ENCODE results near the gene RALGAPA1. TPM values are rescaled to one million over a fixed set of nuclear protein-coding genes. Genes with fewer than 3 reads are reported as not detected.

The RALGAPA1 gene
- total and polyA plus RNA-seq, 2 of the 13 experiments (the other 11 are each of a cell fraction or from before 2014, with no cell fraction given): 65.0 to 89.2 TPM

GRCh38 chr14:35661875-35662274, 147.2 kb downstream of the RALGAPA1 start (continued):
- TF ChIP-seq ZNF800 (CRISPR knock-in tag; IDR thresholded peaks at IDR 0.05) (no peak), PHF21A (CRISPR knock-in tag; IDR thresholded peaks at IDR 0.05) (no peak), HCFC1 (IDR thresholded peaks at IDR 0.05; ENCODE audit: low read depth, low read length) (no peak), ZNF780A (CRISPR knock-in tag; IDR thresholded peaks at IDR 0.05) (no peak), MIXL1 (CRISPR knock-in tag; IDR thresholded peaks at IDR 0.05) (peak; percentile 40; the same call in 1 of the 2 replicates), HOXA5 (CRISPR knock-in tag; IDR thresholded peaks at IDR 0.05) (no peak), TCF7L2 (IDR thresholded peaks at IDR 0.05; ENCODE audit: low read depth, low read length) (peak; percentile 62; the same call in 1 of the 2 replicates), CREB1 (IDR thresholded peaks at IDR 0.05) (no peak), CREB1 (CRISPR knock-in tag; IDR thresholded peaks at IDR 0.05) (peak; percentile 52; the same call in 1 of the 2 replicates), ZNF883 (CRISPR knock-in tag; IDR thresholded peaks at IDR 0.05; ENCODE audit: not compliant biosample characterization) (no peak), ZNF691 (CRISPR knock-in tag; IDR thresholded peaks at IDR 0.05; ENCODE audit: borderline replicate concordance, low read depth) (no peak), ZNF589 (CRISPR knock-in tag; conservative IDR thresholded peaks at IDR 0.05) (peak; percentile 69; the same call in 1 of the 2 replicates), DZIP1 (CRISPR knock-in tag; IDR thresholded peaks at IDR 0.05) (no peak), TEAD2 (CRISPR knock-in tag; IDR thresholded peaks at IDR 0.05) (no peak), TFE3 (CRISPR knock-in tag; IDR thresholded peaks at IDR 0.05) (0 out of 2 replicates have a peak, but pooled peaks have one; percentile 17), BHLHE40 (IDR thresholded peaks at IDR 0.05; ENCODE audit: low read length) (no peak), CEBPG (CRISPR knock-in tag; IDR thresholded peaks at IDR 0.05) (peak; percentile 92), NCOA1 (CRISPR knock-in tag; IDR thresholded peaks at IDR 0.05) (no peak), MEF2D (CRISPR knock-in tag; IDR thresholded peaks at IDR 0.05) (no peak), EED (CRISPR knock-in tag; IDR thresholded peaks at IDR 0.05) (no peak), MAF1 (CRISPR knock-in tag; IDR thresholded peaks at IDR 0.05; ENCODE audit: borderline replicate concordance) (no peak), DMTF1 (CRISPR knock-in tag; IDR thresholded peaks at IDR 0.05) (no peak), FOXA3 (CRISPR knock-in tag; IDR thresholded peaks at IDR 0.05) (peak; percentile 68), ETV6 (CRISPR knock-in tag; conservative IDR thresholded peaks at IDR 0.05) (no peak)
